ENCODE measurements around the gene CHRNA9.
"Not testable (repeated sequence)": the region's sequence is repeated elsewhere in the genome, so short reads cannot be mapped to it uniquely, and the experiment has no call there.

Gene CHRNA9, protein sequence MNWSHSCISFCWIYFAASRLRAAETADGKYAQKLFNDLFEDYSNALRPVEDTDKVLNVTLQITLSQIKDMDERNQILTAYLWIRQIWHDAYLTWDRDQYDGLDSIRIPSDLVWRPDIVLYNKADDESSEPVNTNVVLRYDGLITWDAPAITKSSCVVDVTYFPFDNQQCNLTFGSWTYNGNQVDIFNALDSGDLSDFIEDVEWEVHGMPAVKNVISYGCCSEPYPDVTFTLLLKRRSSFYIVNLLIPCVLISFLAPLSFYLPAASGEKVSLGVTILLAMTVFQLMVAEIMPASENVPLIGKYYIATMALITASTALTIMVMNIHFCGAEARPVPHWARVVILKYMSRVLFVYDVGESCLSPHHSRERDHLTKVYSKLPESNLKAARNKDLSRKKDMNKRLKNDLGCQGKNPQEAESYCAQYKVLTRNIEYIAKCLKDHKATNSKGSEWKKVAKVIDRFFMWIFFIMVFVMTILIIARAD

DNA sequence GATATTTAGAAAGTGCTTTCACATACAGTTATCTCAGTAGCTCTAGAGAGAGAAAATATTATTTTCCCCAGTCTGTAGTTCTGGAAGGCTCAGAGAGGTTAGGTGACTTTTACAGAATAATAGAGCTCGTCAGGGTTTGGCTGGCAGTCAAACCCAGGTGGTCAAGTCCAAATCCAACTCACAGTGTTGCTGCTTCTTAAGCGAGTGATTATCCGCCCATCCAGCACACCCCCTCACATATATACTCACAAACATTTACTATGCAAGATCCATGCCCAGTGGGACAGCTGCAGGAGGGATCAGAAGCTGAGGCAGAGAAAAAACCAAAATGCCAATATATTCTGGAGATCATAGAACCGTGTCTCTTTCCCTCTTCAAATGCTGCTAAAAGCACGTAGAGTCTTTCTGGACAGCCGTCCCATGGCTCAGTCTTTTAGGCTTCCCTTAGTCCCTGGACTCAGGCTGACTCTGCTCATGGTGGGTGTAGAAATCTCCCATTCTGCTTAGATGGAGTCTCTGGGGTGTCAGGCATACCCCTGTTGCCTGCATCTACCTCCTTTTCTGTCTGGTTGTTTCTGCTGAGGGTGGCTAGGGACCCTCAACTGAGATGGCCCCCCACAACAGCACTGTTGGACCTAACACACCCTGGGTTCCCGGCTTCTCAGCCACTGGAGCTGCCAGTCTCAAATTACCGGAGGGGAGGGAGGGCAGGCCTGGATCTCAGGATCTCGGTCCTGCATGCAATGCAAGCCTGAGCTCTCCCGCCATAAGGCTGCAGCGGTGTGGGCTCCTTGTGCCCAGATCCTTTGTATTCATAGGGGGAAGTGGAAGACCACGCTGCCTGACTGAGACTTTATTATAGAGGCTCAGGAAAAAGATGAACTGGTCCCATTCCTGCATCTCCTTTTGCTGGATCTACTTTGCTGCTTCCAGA lies at the start of gene CHRNA9:
Gene CHRNA9 (plus strand): TSS at position 743 of the 934 bp plus-strand sequence. CDS start 135 bp downstream, at position 878.
- no peak for DNase-seq (ENCODE audit: low spot score)

DNA sequence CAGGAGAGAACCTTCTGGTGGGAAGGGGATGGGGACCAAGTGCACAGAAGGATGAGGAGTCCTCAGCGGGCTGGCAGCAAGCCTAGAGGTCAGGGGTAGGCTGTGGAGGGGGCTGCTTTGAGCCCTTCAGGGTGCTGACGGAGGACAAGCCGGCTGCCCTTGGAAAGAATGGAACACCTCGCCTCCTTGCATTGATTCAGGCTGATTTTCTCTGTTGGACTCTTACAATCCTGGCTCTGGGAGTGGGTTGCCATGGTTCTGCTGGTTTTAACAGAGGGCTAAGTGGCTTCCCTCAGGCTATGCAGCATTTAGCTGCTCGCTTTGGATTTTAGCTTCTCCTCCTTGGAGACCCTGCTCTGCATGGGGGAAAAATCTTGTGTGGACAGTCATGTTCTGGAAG lies 49.4 kb upstream of the CHRNA9 start:
- no peak for DNase-seq (ENCODE audit: low spot score)

DNA sequence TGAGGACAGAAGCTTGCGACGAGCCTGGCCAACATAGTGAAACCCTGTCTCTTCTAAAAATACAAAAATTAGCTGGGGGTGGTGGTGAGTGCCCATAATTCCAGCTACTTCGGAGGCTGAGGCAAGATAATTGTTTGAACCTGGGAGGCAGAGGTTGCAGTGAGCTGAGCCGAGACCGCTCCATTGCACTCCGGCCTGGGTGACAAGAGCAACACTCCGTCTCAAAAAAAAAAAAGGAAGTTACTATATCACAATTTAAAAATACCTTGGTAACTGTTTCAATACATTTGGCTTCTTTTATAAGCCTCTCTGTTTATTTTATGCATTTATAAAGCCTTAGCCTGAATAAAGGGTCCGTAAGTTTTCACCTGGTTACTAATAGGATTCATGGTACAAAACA lies 46.6 kb upstream of the CHRNA9 start:
- no peak for DNase-seq (ENCODE audit: low spot score)

DNA sequence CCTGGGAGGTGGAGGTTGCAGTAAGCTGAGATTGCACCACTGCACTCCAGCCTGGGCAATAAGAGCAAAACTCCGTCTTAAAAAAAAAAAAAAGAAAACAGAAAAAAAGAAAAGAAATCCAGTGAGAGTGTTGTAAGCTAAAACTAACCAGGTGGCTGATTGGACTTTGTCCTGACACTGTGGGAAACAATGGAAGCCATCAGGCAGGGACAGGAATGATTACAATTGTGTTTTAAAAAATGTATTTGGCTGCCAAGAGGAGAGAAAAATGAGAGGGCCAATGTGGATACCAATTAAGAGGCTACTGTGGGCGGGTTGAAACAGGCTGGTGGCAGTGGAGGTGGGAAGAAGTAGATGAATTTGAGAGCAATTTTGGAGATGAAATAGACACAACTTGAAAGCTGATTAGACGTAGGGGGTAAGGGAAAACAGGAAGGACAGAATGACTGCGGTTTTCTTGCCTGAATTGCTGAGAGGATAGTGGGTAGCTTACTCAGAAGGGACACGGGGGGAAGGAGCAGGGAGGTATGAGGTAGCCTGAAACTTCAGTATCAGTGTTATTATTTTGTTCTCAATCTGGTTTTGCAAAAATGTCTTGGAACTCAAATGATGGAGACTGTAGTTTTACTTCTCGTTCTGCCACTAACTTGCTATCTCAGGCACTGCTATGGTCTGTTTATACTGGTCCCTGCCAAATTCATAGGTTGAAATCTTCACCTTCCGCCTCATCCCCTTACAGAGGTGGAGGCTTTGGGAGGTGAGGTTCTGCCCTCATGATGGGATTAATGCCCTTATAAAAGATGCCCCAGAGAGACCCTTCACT lies 45.6 kb upstream of the CHRNA9 start:
- no peak for DNase-seq (ENCODE audit: low spot score)

DNA sequence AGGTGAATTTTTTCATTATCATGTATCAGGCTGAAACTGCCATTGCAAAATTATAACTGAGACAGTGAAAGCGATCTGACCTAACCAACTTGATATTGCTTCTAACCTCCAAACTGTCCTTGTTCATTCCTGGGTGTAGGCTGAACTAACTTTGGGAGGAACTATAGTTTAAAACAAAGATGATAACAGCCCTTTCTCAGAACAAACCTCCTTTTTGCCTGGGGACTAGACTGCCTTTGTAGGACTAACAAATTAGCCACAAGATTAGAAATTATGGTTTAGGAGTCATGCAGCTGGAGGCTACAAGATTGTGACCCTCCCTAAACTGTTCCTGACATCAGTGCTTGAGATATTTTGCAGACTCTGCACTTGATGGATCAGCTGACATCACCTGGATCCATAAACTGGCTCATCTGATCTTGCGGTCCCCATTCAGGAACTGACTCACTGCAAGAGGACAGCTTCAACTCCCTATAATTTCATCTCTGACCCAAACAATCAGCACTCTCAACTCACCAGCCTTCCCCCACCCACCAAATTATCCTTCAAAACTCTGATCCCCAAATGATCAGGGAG lies 44.4 kb upstream of the CHRNA9 start:
- DNase-seq (ENCODE audit: low spot score) = not testable (repeated sequence)

DNA sequence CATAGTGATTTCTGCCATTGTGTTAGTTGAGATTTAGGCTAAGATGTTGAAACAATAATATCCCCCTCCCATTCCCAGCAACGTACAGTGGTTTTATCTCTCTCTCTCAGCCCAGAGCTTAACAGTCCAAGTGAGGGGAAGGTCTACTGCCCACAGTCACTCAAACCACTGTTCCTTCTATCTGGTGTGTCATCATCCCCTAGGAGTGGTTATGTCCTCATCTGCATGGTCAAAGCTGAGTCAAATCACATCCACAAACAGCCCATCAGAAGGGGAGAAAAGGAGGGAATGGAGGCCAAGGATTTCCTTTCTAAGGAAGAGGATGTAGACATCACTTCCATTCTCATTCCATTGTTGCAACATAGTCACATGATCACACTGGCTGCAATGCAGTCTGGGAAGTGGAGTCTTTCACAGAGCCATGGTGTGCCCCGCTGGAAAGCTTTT lies 42.8 kb upstream of the CHRNA9 start:
- DNase-seq (ENCODE audit: low spot score) = no peak

DNA sequence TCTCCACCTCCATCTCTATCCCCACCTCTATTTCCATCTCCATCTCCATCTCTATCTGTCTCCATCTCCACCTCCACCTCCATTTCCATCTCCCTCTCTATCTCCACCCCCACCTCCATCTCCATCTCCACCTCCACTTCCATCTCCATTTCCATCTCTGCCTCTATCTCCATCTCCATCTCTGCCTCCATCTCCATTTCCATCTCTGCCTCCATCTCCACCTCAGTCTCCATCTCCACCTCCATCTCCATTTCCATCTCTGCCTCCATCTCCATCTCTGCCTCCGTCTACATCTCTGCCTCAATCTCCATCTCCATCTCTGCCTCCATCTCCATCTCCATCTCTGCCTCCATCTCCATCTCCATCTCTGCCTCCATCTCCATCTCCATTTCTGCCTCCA lies 40.8 kb upstream of the CHRNA9 start:
- no peak for DNase-seq (ENCODE audit: low spot score)

DNA sequence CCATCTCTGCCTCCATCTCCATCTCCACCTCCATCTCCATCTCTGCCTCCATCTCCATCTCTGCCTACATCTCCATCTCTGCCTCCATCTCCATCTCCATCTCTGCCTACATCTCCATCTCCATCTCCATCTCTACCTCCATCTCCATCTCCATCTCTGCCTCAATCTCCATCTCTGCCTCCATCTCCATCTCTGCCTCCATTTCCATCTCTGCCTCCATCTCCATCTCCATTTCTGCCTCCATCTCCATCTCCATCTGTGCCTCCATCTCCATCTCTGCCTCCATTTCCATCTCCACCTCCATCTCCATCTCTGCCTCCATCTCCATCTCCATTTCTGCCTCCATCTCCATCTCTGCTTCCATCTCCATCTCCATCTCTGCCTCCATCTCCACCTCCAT lies 40.1 kb upstream of the CHRNA9 start:
- not testable (repeated sequence) for DNase-seq (ENCODE audit: low spot score)

DNA sequence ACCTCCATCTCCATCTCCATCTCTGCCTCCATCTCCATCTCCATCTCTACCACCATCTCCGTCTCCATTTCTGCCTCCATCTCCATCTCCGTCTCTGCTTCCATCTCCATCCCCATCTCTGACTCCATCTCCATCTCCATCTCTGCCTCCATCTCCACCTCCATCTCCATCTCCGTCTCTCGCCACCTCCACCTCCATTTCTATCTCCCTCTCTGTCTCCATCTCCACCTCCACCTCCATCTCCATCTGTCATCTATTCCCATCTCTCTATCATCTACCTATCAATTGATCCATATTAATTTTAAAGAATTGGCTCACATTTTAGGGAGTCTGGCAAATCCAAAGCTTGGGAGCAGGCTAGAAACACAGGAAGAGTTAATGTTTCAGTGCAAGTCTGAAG lies 39.6 kb upstream of the CHRNA9 start:
- no peak for DNase-seq (ENCODE audit: low spot score)

DNA sequence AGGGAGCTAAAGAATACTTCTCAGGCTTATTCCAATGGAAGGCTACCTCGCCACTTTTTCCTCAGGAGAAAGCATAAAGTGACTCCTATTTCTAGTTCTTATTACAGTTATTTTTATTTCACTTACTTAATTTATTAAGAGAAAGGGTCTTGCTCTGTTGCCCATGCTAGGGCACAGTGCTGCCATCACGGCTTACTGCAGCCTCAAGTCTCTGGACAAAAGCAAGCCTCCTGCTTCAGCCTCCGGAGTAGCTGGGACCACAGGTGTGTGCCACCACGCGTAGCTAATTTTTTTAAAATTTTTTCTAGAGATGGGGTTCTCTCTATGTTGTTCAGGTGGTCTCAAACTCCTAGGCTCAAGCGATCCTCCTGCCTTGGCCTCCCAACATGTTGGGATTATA lies 36.0 kb upstream of the CHRNA9 start:
- DNase-seq (ENCODE audit: low spot score) = no peak

DNA sequence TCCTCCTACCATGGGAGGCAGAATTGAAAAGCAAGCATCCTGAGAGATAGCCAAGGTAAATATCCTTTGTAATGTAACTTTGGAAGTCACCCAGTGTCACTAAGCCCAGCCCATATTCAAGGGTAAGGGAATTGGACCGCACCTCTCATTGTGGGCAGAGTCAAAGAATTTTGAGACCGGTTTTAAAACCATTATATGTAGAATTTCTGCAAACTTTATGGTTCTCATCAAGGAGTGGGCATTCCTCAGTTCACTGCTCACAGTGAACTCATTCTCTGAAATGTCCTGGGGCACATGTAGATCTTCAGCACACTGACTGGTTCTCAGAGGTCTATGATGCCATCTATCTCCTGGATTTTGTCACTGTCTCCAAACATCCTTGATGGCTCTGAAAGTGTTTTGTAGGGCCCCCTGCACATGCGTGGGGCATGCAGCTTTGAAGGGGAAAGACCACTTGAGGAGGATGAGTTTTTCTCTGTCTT lies 35.3 kb upstream of the CHRNA9 start:
- DNase-seq (ENCODE audit: low spot score) = no peak

DNA sequence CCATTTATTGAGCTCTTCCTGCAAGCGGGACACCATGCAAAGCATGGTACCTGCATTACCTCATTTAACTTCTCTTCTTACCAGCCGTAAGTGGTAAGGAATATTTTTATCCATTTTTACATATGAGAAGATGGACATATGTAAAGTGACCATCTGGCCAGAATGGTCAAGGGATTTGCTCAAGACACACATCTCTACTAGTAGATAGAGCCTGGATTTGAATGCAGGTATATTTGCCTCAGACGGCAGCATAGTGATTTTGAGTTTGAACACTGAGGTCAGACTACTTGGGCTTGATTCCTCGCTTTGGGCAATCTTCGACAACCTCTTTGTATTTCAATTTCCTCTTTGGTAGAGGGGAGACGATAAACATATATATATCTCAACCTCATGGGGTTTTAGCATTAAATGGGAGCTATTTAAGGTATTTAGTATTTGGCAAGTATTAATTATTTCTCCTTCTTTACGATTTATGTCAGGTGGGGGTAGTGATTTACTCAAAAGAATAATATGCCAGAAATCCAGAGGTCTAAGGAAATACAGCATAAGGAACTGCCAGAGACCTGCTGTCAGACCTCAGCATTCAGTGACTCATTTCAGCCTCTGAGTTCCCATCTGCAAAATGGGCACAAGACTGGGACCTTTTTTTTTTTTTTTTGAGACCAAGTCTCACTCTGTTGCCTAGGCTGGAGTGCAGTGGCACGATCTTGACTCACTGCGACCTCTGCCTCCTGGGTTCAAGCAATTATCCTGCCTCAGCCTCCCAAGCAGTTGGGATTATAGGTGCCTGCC lies 34.6 kb upstream of the CHRNA9 start:
- no peak for DNase-seq (ENCODE audit: low spot score)

DNA sequence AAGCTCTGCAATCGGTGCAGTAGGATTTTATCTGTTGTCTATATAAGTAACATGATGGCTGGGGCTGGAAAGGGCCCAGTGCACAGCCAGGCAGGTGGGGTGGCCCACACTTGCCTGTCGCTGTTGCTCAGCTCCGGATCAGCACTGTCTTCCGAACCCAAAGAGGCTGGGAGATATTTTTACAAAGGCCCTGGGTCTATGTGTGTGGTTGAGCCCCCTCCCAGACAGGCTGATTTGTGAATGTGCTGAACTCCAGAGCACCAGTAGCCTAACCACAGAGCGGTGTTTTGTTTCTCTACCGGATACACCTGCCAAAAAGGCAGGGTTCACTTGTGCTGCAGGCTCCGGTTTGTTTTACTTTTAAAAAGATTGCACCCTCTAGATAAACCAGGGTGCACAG lies 33.5 kb upstream of the CHRNA9 start:
- DNase-seq (ENCODE audit: low spot score) = no peak

DNA sequence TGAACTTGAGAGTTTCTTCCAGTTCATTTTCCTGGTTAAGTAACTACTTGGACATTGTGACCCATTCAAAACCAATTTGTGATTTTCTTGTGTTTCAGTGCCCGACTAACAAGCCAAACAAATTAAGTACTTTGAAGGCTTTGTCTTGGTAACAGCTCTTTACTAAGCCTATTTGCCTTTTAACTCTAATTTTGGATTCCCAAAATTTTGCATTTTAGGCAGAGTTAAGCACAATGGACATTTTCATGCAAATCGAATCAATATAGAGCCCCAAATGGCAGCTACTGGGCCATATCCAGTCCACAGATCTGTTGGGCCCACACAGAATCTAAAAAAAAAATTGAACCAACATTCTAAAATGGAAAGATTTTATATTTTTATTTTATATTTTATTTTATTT lies 31.4 kb upstream of the CHRNA9 start:
- no peak for DNase-seq (ENCODE audit: low spot score)

DNA sequence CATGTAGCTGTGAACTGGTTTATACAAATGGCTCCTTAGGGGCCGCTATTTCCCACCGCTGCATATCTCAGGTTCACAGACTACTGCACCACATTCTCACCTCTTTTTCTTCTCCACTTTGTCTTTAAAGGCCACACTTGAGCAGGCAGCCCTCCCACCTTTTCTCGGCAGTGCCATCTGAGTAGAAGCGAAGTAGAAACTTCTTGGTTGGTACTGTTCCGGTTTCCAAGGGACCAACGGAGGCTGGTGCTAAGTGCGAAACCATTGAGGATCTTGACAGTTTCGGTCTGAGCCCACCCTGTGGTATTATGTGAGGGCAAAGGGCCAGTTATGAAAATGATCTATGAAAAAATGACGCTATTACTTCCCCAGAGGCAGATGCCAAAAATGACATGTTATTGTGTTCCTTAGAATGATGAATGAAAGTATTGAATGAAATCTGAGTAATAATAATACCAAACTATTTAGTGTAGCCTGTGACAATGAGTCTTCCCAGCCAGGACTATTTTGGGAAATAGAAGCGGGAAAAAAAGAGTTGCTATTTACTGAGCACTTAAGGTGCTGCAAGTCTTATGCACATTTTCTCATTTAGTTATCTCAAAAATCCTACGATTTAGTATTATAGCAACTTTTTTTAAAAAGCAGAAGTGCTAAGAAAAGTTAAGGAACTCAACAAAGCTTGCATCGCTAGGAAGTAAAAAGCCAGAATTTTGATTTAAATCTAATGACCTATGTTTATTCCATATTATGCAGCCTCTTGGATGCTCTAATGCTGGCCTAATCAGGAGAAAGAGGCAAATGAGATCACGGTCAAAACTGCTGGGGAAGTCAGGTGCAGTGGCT lies 29.6 kb upstream of the CHRNA9 start:
- DNase-seq (ENCODE audit: low spot score) = no peak

DNA sequence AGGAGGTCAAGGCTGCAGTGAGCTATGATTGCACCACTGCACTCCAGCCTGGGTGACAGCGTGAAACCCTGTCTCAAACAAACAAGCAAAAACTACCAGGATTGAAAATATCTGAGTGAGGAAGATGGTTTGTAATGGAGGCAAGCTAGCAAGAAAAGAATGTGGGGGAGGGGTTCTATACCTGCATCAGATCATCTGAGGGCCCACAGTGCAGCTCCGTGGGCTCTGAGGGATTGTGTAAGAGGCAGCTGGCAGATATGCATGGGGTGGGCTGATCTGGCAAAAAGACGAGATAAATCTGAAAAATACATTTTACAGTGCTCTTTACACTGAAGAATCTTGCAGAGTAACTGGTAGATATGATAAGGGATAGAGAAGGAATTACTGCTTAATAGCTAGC lies 28.9 kb upstream of the CHRNA9 start:
- DNase-seq (ENCODE audit: low spot score) = no peak

DNA sequence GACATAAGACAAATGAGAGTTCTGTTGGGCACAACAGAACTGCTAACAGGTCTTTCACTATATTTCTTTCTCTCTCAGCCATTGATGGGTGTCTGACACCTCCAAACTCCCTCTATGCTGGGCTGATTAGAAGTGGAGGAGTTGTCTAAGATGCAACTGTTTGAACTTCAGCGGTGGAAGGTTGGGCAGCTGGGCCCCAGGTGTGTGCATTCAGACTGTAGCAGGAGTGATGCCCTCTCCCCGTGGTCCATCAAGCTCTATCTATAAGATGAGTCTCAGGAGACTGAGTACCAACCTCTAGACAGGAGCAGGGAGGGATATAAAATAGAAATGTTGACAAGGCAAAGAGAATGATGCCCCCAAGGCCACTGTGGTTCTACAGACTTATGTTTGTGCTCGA lies 28.2 kb upstream of the CHRNA9 start:
- no peak for DNase-seq (ENCODE audit: low spot score)

DNA sequence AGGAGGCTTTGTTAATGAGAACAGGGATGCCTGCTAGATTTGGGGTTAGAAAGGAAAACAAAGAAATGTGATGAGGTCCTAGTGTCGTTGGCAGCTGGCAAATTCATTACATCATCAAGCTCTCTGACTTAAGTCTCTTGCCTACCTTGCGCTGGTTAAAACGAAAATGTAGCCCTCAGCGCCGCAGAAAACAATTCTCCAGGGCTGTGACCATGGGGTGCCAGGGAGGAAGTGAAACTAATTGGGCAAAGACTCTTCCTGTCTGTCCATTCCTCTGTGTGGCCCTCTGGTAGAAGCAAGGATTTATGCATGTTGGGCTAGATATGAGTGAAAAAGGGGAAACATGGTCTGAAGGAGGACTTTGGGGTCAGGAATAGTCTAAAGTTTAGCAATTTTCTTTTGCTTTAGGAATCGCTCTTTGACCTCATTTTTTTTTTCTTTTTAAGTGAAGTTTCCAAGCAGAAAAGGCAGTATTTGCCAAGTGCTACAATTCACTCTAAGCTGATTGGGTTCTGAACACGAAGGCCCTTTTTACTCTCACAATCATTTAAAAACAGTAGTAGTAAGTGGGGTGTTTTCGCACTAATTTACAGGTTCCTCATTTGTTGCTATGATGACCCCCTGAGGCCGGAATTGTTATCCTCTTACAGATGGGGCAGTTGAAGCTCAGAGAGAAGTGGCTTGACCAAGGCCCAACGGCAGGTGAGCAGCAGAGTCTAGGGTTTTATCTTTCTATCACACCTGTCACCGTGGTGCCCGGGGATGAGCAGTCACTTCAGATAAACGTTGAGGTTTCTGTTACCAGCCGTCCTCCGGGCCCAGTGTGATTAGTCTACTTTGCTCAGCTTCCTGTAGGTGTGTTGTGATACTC lies 27.3 kb upstream of the CHRNA9 start:
- DNase-seq (ENCODE audit: low spot score) = no peak
